ENCODE results near the gene NEMP1. TPM values are rescaled to one million over a fixed set of nuclear protein-coding genes. Genes with fewer than 3 reads are reported as not detected.

Gene NEMP1
- polyA plus RNA-seq, 1 donor from 2014 or later = 6.8 TPM

DNA sequence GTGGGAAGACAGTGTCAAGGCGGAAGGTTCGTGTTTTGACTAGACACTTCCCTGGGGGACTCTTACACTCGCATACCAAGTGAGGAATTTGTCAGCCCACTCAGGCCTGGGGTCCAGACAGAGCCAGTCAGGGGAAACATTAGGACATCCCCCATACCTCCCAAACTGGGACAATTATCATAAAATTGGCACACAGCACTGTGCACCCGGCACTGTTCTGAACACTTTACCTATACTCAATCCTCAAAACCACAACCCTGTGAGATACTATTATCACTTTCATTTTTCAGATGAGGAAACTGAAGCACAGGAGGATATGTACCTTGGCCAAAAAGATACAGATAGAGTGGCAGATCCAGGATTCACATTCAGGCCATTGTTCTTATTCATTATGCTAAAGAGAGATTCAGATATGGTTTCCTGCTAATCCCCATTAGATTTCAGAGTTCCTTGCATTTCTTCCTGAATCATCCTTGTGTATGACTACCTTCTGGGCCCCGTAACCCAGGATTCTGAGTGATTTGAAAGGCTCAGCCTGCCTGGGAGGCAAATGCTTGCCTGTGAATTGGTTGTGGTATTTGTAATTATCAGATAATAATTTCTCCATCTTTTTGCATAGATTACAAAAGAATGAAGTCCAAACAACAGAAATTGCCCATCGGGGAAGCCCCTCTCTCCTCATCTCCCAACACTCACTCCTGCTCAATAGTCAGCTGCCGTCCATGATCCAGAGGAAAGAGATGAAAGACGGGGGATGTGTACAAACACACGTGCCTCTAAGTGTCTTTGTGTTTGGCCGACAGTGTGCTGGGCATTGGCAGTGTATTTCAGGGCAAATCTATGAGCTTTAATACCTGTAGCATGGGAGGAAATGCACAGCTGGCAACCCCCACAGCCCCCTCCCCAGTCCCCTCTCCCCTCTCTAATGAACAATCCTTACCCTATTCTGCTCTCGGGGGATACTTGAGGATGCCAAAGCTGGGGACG is 66.9 kb downstream of the NEMP1 start:
- H3K36me3 ChIP-seq (ENCODE audit: insufficient read depth, low read length) = no peaks in the 10 kb centered on the region
- H2AFZ ChIP-seq (ENCODE audit: low read depth, low read length) = no peak overlapping the region

GRCh38 chr12:57010627-57011247 is 67.9 kb downstream of the NEMP1 start:
- H3K4me2 ChIP-seq (ENCODE audit: low read length) = no peak overlapping the region
- no peak overlapping the region for H2AFZ ChIP-seq (ENCODE audit: low read depth, low read length)
- H3K9me3 ChIP-seq (ENCODE audit: low read length) = no peaks in the 10 kb centered on the region
- H3K27ac ChIP-seq (ENCODE audit: low read length) = no peak overlapping the region
- no peaks in the 10 kb centered on the region for H3K9me2 ChIP-seq (ENCODE audit: insufficient read depth, low read length)
- no peaks in the 10 kb centered on the region for H3K36me3 ChIP-seq (ENCODE audit: insufficient read depth, low read length)
- H3K9ac ChIP-seq (ENCODE audit: low read length) = no peak overlapping the region
- H3K4me3 ChIP-seq (ENCODE audit: low read length) = no peak overlapping the region
- H4K20me1 ChIP-seq (ENCODE audit: insufficient read depth) = no peaks in the 10 kb centered on the region
- H3K79me2 ChIP-seq (replicated peaks; ENCODE audit: insufficient read depth, low read length) = peaks cover 3% of the 10 kb centered on the region
- H3F3A ChIP-seq (ENCODE audit: insufficient read depth, low read length, poor library complexity, severe bottlenecking) = no peaks in the 10 kb centered on the region
- no peaks in the 10 kb centered on the region for H3K27me3 ChIP-seq (ENCODE audit: insufficient read depth, low read depth, low read length)
- no peak for TF ChIP-seq EZH2 (IDR thresholded peaks at IDR 0.05; ENCODE audit: borderline replicate concordance, insufficient read depth, low read length, poor library complexity, severe bottlenecking)
- no peak for TF ChIP-seq SMC3 (conservative IDR thresholded peaks at IDR 0.05; ENCODE audit: poor library complexity)
- no peak for TF ChIP-seq RAD21 (conservative IDR thresholded peaks at IDR 0.05)
- TF ChIP-seq TAF1 (IDR thresholded peaks at IDR 0.05; ENCODE audit: low read depth) = no peak
- TF ChIP-seq CTCF (IDR thresholded peaks at IDR 0.05; ENCODE audit: poor library complexity, severe bottlenecking) = no peak
- TF ChIP-seq MXI1 (conservative IDR thresholded peaks at IDR 0.05; ENCODE audit: poor library complexity, severe bottlenecking) = no peak
- no peak for TF ChIP-seq EP300 (conservative IDR thresholded peaks at IDR 0.05; ENCODE audit: poor library complexity, severe bottlenecking)
- no peak for TF ChIP-seq POLR2AphosphoS5 (IDR thresholded peaks at IDR 0.05)

More for the DNA sequence above, 66.9 kb downstream of the NEMP1 start:
- Histone ChIP-seq H3K79me2 (replicated peaks; ENCODE audit: insufficient read depth, low read length) (no peaks in the 10 kb centered on the region), H3K9me3 (ENCODE audit: low read length) (no peaks in the 10 kb centered on the region), H3F3A (ENCODE audit: insufficient read depth, low read length, poor library complexity, severe bottlenecking) (no peaks in the 10 kb centered on the region), H3K9me2 (ENCODE audit: insufficient read depth, low read length) (no peaks in the 10 kb centered on the region), H3K4me2 (ENCODE audit: low read length) (no peak overlapping the region), H3K27me3 (ENCODE audit: insufficient read depth, low read depth, low read length) (no peaks in the 10 kb centered on the region), H3K9ac (ENCODE audit: low read length) (no peak overlapping the region), H3K4me3 (ENCODE audit: low read length) (no peak overlapping the region), H4K20me1 (ENCODE audit: insufficient read depth) (no peaks in the 10 kb centered on the region), H3K27ac (ENCODE audit: low read length) (no peak overlapping the region)
- TF ChIP-seq, protein P1, sequence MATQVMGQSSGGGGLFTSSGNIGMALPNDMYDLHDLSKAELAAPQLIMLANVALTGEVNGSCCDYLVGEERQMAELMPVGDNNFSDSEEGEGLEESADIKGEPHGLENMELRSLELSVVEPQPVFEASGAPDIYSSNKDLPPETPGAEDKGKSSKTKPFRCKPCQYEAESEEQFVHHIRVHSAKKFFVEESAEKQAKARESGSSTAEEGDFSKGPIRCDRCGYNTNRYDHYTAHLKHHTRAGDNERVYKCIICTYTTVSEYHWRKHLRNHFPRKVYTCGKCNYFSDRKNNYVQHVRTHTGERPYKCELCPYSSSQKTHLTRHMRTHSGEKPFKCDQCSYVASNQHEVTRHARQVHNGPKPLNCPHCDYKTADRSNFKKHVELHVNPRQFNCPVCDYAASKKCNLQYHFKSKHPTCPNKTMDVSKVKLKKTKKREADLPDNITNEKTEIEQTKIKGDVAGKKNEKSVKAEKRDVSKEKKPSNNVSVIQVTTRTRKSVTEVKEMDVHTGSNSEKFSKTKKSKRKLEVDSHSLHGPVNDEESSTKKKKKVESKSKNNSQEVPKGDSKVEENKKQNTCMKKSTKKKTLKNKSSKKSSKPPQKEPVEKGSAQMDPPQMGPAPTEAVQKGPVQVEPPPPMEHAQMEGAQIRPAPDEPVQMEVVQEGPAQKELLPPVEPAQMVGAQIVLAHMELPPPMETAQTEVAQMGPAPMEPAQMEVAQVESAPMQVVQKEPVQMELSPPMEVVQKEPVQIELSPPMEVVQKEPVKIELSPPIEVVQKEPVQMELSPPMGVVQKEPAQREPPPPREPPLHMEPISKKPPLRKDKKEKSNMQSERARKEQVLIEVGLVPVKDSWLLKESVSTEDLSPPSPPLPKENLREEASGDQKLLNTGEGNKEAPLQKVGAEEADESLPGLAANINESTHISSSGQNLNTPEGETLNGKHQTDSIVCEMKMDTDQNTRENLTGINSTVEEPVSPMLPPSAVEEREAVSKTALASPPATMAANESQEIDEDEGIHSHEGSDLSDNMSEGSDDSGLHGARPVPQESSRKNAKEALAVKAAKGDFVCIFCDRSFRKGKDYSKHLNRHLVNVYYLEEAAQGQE (IDR thresholded peaks at IDR 0.05; ENCODE audit: borderline replicate concordance) = no peak
- TF ChIP-seq TAF1 (IDR thresholded peaks at IDR 0.05; ENCODE audit: low read depth) = no peak
- no peak for TF ChIP-seq POLR2AphosphoS5 (IDR thresholded peaks at IDR 0.05)
- no peak for TF ChIP-seq EP300 (conservative IDR thresholded peaks at IDR 0.05; ENCODE audit: poor library complexity, severe bottlenecking)
- TF ChIP-seq EZH2 (IDR thresholded peaks at IDR 0.05; ENCODE audit: borderline replicate concordance, insufficient read depth, low read length, poor library complexity, severe bottlenecking) = no peak
- TF ChIP-seq MXI1 (conservative IDR thresholded peaks at IDR 0.05; ENCODE audit: poor library complexity, severe bottlenecking) = no peak
- TF ChIP-seq RAD21 (conservative IDR thresholded peaks at IDR 0.05) = no peak
- TF ChIP-seq CTCF (IDR thresholded peaks at IDR 0.05; ENCODE audit: poor library complexity, severe bottlenecking) = no peak
- no peak for TF ChIP-seq SMC3 (conservative IDR thresholded peaks at IDR 0.05; ENCODE audit: poor library complexity)
